ENCODE measurements around the gene STIP1. TPM values are rescaled to one million over a fixed set of nuclear protein-coding genes. Genes with fewer than 3 reads are reported as not detected.

STIP1 gene
- total RNA-seq, 2 donors from 2014 or later, result 35.8 to 63.6 TPM

DNA sequence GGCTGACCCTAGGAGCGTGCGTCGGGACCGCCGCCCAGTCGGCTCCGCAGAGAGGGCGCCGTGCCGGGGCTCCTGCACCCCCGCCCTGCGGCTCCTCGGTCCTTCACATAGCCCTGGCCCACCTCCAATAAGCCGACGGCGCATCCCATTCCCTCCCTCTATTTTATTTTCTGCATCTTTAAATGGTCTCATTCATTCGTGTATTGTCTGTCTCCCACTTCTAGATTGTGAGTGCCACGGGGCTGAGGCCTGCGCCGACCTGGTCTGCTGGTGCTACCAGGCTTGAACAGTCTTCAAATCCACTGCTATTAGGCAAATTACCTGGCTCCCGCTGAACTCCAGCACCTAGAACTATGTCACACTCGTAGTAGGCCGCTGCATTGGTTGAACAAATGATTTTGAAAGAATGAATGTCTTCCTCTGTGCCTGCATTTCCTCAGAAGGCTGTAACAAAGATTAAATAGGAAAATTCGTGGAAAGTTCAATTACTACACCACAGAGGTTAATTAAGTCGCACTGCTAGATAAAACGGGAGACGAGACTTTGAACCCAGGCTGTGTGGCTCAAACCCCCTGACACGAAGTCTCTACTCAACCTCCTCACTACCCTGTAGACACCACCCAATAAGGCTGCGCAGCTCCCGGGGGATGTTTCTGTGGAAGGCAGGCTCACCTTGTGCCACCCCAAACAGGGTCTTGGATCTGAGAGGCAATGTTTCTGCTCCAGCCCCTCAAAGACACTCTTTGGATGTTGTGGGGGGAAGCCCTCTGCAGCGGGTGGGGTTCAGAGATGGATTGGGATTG lies 62.0 kb downstream of the STIP1 start:
- whole genome bisulfite sequencing, 2 donors, result 34 to 39% methylated on average over 25 to 31 of the region's 31 CpGs
- Histone ChIP-seq H3K27me3 (no peaks in the 10 kb centered on the region), H3K4me1 (peaks cover 56% of the 10 kb centered on the region), H3K4me3 (peak overlapping the region in 1 of 2 donors; percentile 59), H3K9me3 (no peaks in the 10 kb centered on the region), H3K27ac (peak overlapping the region in 3 of 4 donors; percentile 58 to 90 (median 86)), H3K36me3 (replicated peaks in 1 of 2; ENCODE audit: insufficient read depth in 1 of 2, low read depth in 2 of 2) (no peaks in the 10 kb centered on the region)
- ATAC-seq (no peak), DNase-seq (no peak)
- intact Hi-C loops (cut with DNase I), result no loop called here
- TF ChIP-seq POLR2A (IDR thresholded peaks at IDR 0.05), result no peak
- TF ChIP-seq, protein P1, sequence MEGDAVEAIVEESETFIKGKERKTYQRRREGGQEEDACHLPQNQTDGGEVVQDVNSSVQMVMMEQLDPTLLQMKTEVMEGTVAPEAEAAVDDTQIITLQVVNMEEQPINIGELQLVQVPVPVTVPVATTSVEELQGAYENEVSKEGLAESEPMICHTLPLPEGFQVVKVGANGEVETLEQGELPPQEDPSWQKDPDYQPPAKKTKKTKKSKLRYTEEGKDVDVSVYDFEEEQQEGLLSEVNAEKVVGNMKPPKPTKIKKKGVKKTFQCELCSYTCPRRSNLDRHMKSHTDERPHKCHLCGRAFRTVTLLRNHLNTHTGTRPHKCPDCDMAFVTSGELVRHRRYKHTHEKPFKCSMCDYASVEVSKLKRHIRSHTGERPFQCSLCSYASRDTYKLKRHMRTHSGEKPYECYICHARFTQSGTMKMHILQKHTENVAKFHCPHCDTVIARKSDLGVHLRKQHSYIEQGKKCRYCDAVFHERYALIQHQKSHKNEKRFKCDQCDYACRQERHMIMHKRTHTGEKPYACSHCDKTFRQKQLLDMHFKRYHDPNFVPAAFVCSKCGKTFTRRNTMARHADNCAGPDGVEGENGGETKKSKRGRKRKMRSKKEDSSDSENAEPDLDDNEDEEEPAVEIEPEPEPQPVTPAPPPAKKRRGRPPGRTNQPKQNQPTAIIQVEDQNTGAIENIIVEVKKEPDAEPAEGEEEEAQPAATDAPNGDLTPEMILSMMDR (IDR thresholded peaks at IDR 0.05), result no peak

DNA sequence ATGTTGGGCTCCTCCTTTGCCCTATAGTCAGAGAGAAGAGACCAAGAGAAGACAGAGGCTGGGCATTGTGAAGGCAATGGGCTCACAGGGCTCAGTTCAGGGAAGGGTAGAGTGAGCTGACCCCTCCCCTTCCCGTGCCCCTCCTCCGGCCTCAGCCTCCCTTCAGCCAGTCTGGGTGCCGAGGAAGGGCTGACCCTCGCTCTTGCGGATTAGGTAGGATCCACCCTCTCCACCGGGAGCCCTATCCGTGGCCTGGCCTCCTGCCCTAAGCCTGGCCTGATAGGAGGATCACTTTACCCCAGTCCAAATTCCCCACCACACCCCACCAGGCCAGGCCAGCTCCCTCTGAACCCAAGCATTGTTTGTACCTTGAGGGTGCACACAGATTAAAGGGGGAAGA lies 62.6 kb downstream of the STIP1 start:
- Histone ChIP-seq H3K4me1 (peaks cover 53% of the 10 kb centered on the region), H3K27me3 (no peaks in the 10 kb centered on the region), H3K4me3 (no peak overlapping the region), H3K9me3 (no peaks in the 10 kb centered on the region), H3K27ac (no peak overlapping the region), H3K36me3 (replicated peaks in 1 of 2; ENCODE audit: insufficient read depth in 1 of 2, low read depth in 2 of 2) (no peaks in the 10 kb centered on the region)
- intact Hi-C loops (cut with DNase I), result no loop called here
- ATAC-seq (no peak), DNase-seq (no peak)
- TF ChIP-seq, protein P1 (IDR thresholded peaks at IDR 0.05), result no peak
- no peak for TF ChIP-seq POLR2A (IDR thresholded peaks at IDR 0.05)
- 78 to 80% methylated on average over 7 of the region's 7 CpGs for WGBS, 2 donors

- TF ChIP-seq, protein P1 (IDR thresholded peaks at IDR 0.05), result no peak
- no peak for TF ChIP-seq POLR2A (IDR thresholded peaks at IDR 0.05)
- no peaks in the 10 kb centered on the region for H3K36me3 ChIP-seq (replicated peaks in 1 of 2; ENCODE audit: insufficient read depth in 1 of 2, low read depth in 2 of 2)
These were observed 63.1 kb downstream of the STIP1 start for GRCh38 chr11:64249038-64249437.

GRCh38 chr11:64249563-64250414 lies 63.8 kb downstream of the STIP1 start:
- TF ChIP-seq POLR2A (IDR thresholded peaks at IDR 0.05), result no peak
- TF ChIP-seq, protein P1 (IDR thresholded peaks at IDR 0.05), result no peak
- Histone ChIP-seq H3K36me3 (replicated peaks in 1 of 2; ENCODE audit: insufficient read depth in 1 of 2, low read depth in 2 of 2) (no peaks in the 10 kb centered on the region), H3K9me3 (no peaks in the 10 kb centered on the region), H3K4me3 (no peak overlapping the region), H3K27me3 (no peaks in the 10 kb centered on the region), H3K4me1 (peaks cover 41% of the 10 kb centered on the region), H3K27ac (no peak overlapping the region)
- intact Hi-C loops (cut with DNase I), result no loop called here
- 85 to 93% methylated on average over 4 to 8 of the region's 8 CpGs for WGBS, 2 donors
- DNase-seq, result no peak
- no peak for ATAC-seq

More at GRCh38 chr11:64249038-64249437, 63.1 kb downstream of the STIP1 start:
- 81 to 93% methylated on average over 4 of the region's 4 CpGs for WGBS, 2 donors
- Histone ChIP-seq H3K27me3 (no peaks in the 10 kb centered on the region), H3K4me3 (no peak overlapping the region), H3K9me3 (no peaks in the 10 kb centered on the region), H3K4me1 (peaks cover 48% of the 10 kb centered on the region), H3K27ac (no peak overlapping the region)
- intact Hi-C loops (cut with DNase I), result no loop called here
- no peak for ATAC-seq
- no peak for DNase-seq
